T-helper 9 cell (primary cell): ENCODE data around the gene PEX10.

ENCODE experiments used
- DNase-seq: peaks from one replicate; pipeline ENCODE4 v3.0.0-alpha.2; 2020

Gene PEX10

GRCh38 chr1:2422523-2422922 lies 10.2 kb upstream of the PEX10 start:
- no peak for DNase-seq

- DNase-seq: no peak
Measured at GRCh38 chr1:2419416-2419815, 7.1 kb upstream of the PEX10 start.

GRCh38 chr1:2418791-2419320 lies 6.5 kb upstream of the PEX10 start:
- DNase-seq: no peak

GRCh38 chr1:2417833-2418225 lies 5.5 kb upstream of the PEX10 start:
- no peak for DNase-seq

- DNase-seq: no peak
Measured at GRCh38 chr1:2417083-2417832, 4.9 kb upstream of the PEX10 start.

- peak; percentile 31 for DNase-seq
Measured at GRCh38 chr1:2416403-2416802, 4.0 kb upstream of the PEX10 start.

GRCh38 chr1:2415801-2416208 lies 3.4 kb upstream of the PEX10 start:
- DNase-seq: no peak

GRCh38 chr1:2415337-2415736 lies 3.0 kb upstream of the PEX10 start:
- DNase-seq: no peak

- DNase-seq: peak; percentile 74
Measured at GRCh38 chr1:2414297-2414958, 2.1 kb upstream of the PEX10 start.

GRCh38 chr1:2413495-2414296 lies 1.3 kb upstream of the PEX10 start:
- no peak for DNase-seq

GRCh38 chr1:2412773-2413494 lies 570 bp upstream of the PEX10 start:
- DNase-seq: no peak

GRCh38 chr1:2411801-2412394 lies 466 bp downstream of the PEX10 start:
- DNase-seq: no peak

GRCh38 chr1:2409745-2410144 lies 2.6 kb downstream of the PEX10 start:
- no peak for DNase-seq

- DNase-seq: no peak
Measured at GRCh38 chr1:2408859-2409276, 3.5 kb downstream of the PEX10 start.

- no peak for DNase-seq
Measured at GRCh38 chr1:2408456-2408855, 3.9 kb downstream of the PEX10 start.

GRCh38 chr1:2407991-2408275 lies 4.4 kb downstream of the PEX10 start:
- DNase-seq: no peak

GRCh38 chr1:2407166-2407990 lies 5.0 kb downstream of the PEX10 start:
- no peak for DNase-seq

GRCh38 chr1:2406451-2407041 lies 5.8 kb downstream of the PEX10 start:
- DNase-seq: no peak

- DNase-seq: no peak
Measured at GRCh38 chr1:2405588-2406295, 6.6 kb downstream of the PEX10 start.

- DNase-seq: no peak
Measured at GRCh38 chr1:2404890-2405511, 7.4 kb downstream of the PEX10 start.
